H1 (cell line): ENCODE results near the gene DHRS4. TPM values are rescaled to one million over a fixed set of nuclear protein-coding genes. Genes with fewer than 3 reads are reported as not detected.

Source experiments
- CTCF ChIA-PET: fragments of 300-600 bp; sonication (Branson Sonifier 250); formaldehyde crosslinking; loops from one replicate; lab custom pipeline; 2021; ENCODE audit not compliant: partially characterized antibody; lab: Charles Lee
- POLR2A ChIA-PET: fragments of 300-600 bp; sonication (Branson Sonifier 250); formaldehyde crosslinking; loops from one replicate; lab custom pipeline; 2021; ENCODE audit warnings: inconsistent platforms; ENCODE audit not compliant: partially characterized antibody; lab: Charles Lee
- DNase-seq, 2 experiments: peaks; one replicate each; pipeline versions ENCODE4 v3.0.0 to v3.0.0-alpha.2; 2010 to 2022; ENCODE audit warnings: low spot score in 2 of 2, low read depth in 1 of 2, mixed read lengths in 1 of 2
- FAIRE-seq: peaks from 2 replicates; lab custom pipeline; 2011; peaks lifted over from hg19 to GRCh38; lab: Jason Lieb, UNC
- H2AFZ ChIP-seq: 2 replicates; pipeline ENCODE4 v1.8.1; 2012; ENCODE audit warnings: low read length, inconsistent platforms
- H2AK5ac ChIP-seq: 2 replicates; pipeline ENCODE4 v1.6.1; 2013; ENCODE audit warnings: low read depth, low read length
- H2BK120ac ChIP-seq: replicated peaks from 2 replicates; pipeline ENCODE3; 2013; ENCODE audit warnings: low read depth, low read length, inconsistent platforms
- H2BK12ac ChIP-seq: 2 replicates; pipeline ENCODE4 v1.6.1; 2013; ENCODE audit warnings: low read depth, low read length
- H2BK15ac ChIP-seq: 2 replicates; pipeline ENCODE4 v1.6.1; 2013; ENCODE audit warnings: low read length
- H2BK20ac ChIP-seq: 2 replicates; pipeline ENCODE4 v1.6.1; 2013; ENCODE audit warnings: low read length
- H2BK5ac ChIP-seq: 2 replicates; pipeline ENCODE4 v1.6.1; 2013; ENCODE audit warnings: low read depth, low read length
- H3K14ac ChIP-seq: 2 replicates; pipeline ENCODE4 v1.6.1; 2013; ENCODE audit warnings: inconsistent platforms; ENCODE audit not compliant: insufficient read length
- H3K18ac ChIP-seq: 2 replicates; pipeline ENCODE4 v1.6.1; 2013; ENCODE audit warnings: low read length; ENCODE audit errors: extremely low read depth
- H3K23ac ChIP-seq: 2 replicates; pipeline ENCODE4 v1.6.1; 2013; ENCODE audit warnings: inconsistent platforms; ENCODE audit not compliant: insufficient read length
- H3K23me2 ChIP-seq: 2 replicates; pipeline ENCODE4 v1.6.1; 2013; ENCODE audit warnings: low read depth, low read length
- H3K27ac ChIP-seq: 2 replicates; pipeline ENCODE4 v1.6.1; 2011; ENCODE audit warnings: low read depth, low read length, inconsistent platforms
- H3K27me3 ChIP-seq, 4 experiments: replicated peaks in 1 of 4; 1 replicate in 1 of 4; 2 replicates in 3 of 4; pipeline versions ENCODE4 v1.6.1 to v1.8.1; 2011 to 2013; ENCODE audit warnings: low read length in 3 of 4, mild to moderate bottlenecking in 3 of 4, inconsistent platforms in 2 of 4, mixed read lengths in 2 of 4, moderate library complexity in 1 of 4; ENCODE audit not compliant: control insufficient read depth in 3 of 4, insufficient read depth in 3 of 4; ENCODE audit errors: extremely low read depth in 1 of 4
- H3K36me3 ChIP-seq, 4 experiments: 2 replicates each; pipeline versions ENCODE4 v1.6.1 to v1.8.1; 2011 to 2013; ENCODE audit warnings: mild to moderate bottlenecking in 4 of 4, low read length in 3 of 4, moderate library complexity in 2 of 4, control low read depth in 1 of 4, inconsistent platforms in 1 of 4; ENCODE audit not compliant: insufficient read depth in 4 of 4, control insufficient read depth in 2 of 4
- H3K4ac ChIP-seq: replicated peaks from 2 replicates; pipeline ENCODE3; 2013; ENCODE audit warnings: low read length, low read depth, mixed read lengths, inconsistent platforms; ENCODE audit not compliant: insufficient read length
- H3K4me1 ChIP-seq, 4 experiments: replicated peaks in 1 of 4; 1 replicate in 1 of 4; 2 replicates in 3 of 4; pipeline versions ENCODE4 v1.6.1 to v1.8.1; 2011 to 2013; ENCODE audit warnings: low read length in 3 of 4, inconsistent platforms in 2 of 4, mixed read lengths in 1 of 4; ENCODE audit not compliant: insufficient read depth in 4 of 4, control insufficient read depth in 3 of 4
- H3K4me2 ChIP-seq, 2 experiments: 2 replicates each; pipeline versions ENCODE4 v1.6.1 to v1.8.1; 2011 to 2013; ENCODE audit warnings: low read depth in 2 of 2, low read length in 2 of 2, control low read depth in 1 of 2, inconsistent platforms in 1 of 2, mild to moderate bottlenecking in 1 of 2; ENCODE audit not compliant: insufficient read depth in 1 of 2
- H3K4me3 ChIP-seq, 4 experiments: fragments of 200-600, 300-600 bp in 1 of 4; sonication (generic), shearing (Covaris generic), sonication (Bioruptor Twin) in 1 of 4; 2 replicates each; pipeline versions ENCODE4 v1.5.1 to v1.8.1; 2011 to 2016; ENCODE audit warnings: low read length in 4 of 4, low read depth in 3 of 4, control low read depth in 2 of 4, inconsistent platforms in 2 of 4, mild to moderate bottlenecking in 2 of 4, mixed read lengths in 1 of 4, moderate library complexity in 1 of 4; ENCODE audit not compliant: insufficient read depth in 2 of 4; ENCODE audit errors: extremely low read depth in 1 of 4
- H3K56ac ChIP-seq: replicated peaks from 2 replicates; pipeline ENCODE3; 2013; ENCODE audit warnings: low read depth, mild to moderate bottlenecking, mixed read lengths, low read length, inconsistent platforms; ENCODE audit not compliant: insufficient read length
- H3K79me1 ChIP-seq: 2 replicates; pipeline ENCODE4 v1.6.1; 2013; ENCODE audit warnings: low read depth, low read length, control low read depth
- H3K79me2 ChIP-seq, 2 experiments: 2 replicates each; pipeline versions ENCODE4 v1.6.1 to v1.8.1; 2012 to 2013; ENCODE audit warnings: low read length in 2 of 2, mild to moderate bottlenecking in 2 of 2, inconsistent platforms in 1 of 2; ENCODE audit not compliant: insufficient read depth in 2 of 2, control insufficient read depth in 1 of 2
- H3K9ac ChIP-seq, 4 experiments: replicated peaks in 1 of 4; 1 replicate in 1 of 4; 2 replicates in 3 of 4; pipeline versions ENCODE4 v1.6.1 to v1.8.1; 2011 to 2013; ENCODE audit warnings: low read depth in 3 of 4, low read length in 3 of 4, control low read depth in 2 of 4, mild to moderate bottlenecking in 2 of 4, moderate library complexity in 2 of 4, inconsistent platforms in 1 of 4; ENCODE audit errors: extremely low read depth in 1 of 4
- H3K9me3 ChIP-seq, 2 experiments: 2 replicates each; pipeline versions ENCODE4 v1.6.1 to v1.8.1; 2012 to 2013; ENCODE audit warnings: mild to moderate bottlenecking in 2 of 2, moderate library complexity in 2 of 2, control low read depth in 1 of 2, inconsistent platforms in 1 of 2, low read depth in 1 of 2, low read length in 1 of 2, mixed read lengths in 1 of 2; ENCODE audit not compliant: insufficient read depth in 2 of 2
- H4K20me1 ChIP-seq, 2 experiments: replicated peaks in 1 of 2; 2 replicates each; pipeline versions ENCODE3 to v1.8.1; 2011 to 2013; ENCODE audit warnings: inconsistent platforms in 2 of 2, low read length in 2 of 2, mild to moderate bottlenecking in 1 of 2; ENCODE audit not compliant: insufficient read depth in 2 of 2, control insufficient read depth in 1 of 2
- H4K5ac ChIP-seq: 2 replicates; pipeline ENCODE4 v1.6.1; 2013; ENCODE audit warnings: low read length, low read depth, mixed read lengths, inconsistent platforms; ENCODE audit not compliant: insufficient read length
- H4K8ac ChIP-seq: 2 replicates; pipeline ENCODE4 v1.8.0; 2013; ENCODE audit warnings: mild to moderate bottlenecking, moderate library complexity, low read length, inconsistent platforms; ENCODE audit not compliant: insufficient read depth; ENCODE audit errors: extremely low read depth
- H4K91ac ChIP-seq: replicated peaks from 2 replicates; pipeline ENCODE3; 2013; ENCODE audit warnings: low read length, mixed read lengths, inconsistent platforms; ENCODE audit not compliant: insufficient read length
- CBX5 ChIP-seq: fragments of 300-800, 300-1000 bp; sonication (generic); IDR thresholded peaks from 2 replicates; pipeline ENCODE4 v1.7.1; 2016; ENCODE audit warnings: antibody characterized with exemption, low read length, low read depth
- FOSL1 ChIP-seq: IDR thresholded peaks from 2 replicates; pipeline ENCODE4 v1.6.1; 2011; ENCODE audit warnings: mild to moderate bottlenecking, low read depth, low read length, moderate library complexity; ENCODE audit not compliant: insufficient read depth
- KDM1A ChIP-seq: fragments of 200-600, 300-600 bp; sonication (generic); IDR thresholded peaks from 2 replicates; pipeline ENCODE4 v1.7.1; 2016; ENCODE audit warnings: mild to moderate bottlenecking, low read length, borderline replicate concordance
- PHF8 ChIP-seq: fragments of 200-600 bp; sonication (generic); conservative IDR thresholded peaks from 2 replicates; pipeline ENCODE4 v1.7.1; 2012; ENCODE audit warnings: low read depth, mild to moderate bottlenecking, inconsistent platforms, low read length, moderate library complexity
- SIX5 ChIP-seq: IDR thresholded peaks from 2 replicates; pipeline ENCODE4 v1.6.1; 2011; ENCODE audit warnings: mild to moderate bottlenecking, low read depth, low read length
- SP1 ChIP-seq: IDR thresholded peaks from 2 replicates; pipeline ENCODE4 v1.6.1; 2011; ENCODE audit warnings: low read depth, low read length
- WGBS, 2 experiments: shearing (Covaris generic) in 1 of 2; methylation state at CpG; one replicate each; pipeline versions ENCODE4 v1.1.6 to v1.1.7; 2013 to 2015; ENCODE audit warnings: low lambda C conversion rate in 2 of 2, mixed read lengths in 2 of 2, inconsistent platforms in 1 of 2, low coverage in 1 of 2, missing lambda C conversion rate in 1 of 2; ENCODE audit not compliant: insufficient replicate concordance in 2 of 2, insufficient coverage in 1 of 2, insufficient read length in 1 of 2; ENCODE audit errors: extremely low coverage in 1 of 2, missing lambda C conversion rate in 1 of 2; 5-methylcytosine and 5-hydroxymethylcytosine counted together
- polyA plus RNA-seq, 7 experiments: library from polyadenylated mRNA; depleted of rRNA in 3 of 7; stranded (reverse) in 5 of 7; unstranded in 2 of 7; fragments of >200 nt in 5 of 7; fragments of 200-250 nt in 2 of 7; gene quantifications; 1 replicate in 5 of 7; 2 replicates in 1 of 7; 4 replicates in 1 of 7; pipeline versions ENCODE4 v1.2.1 to v1.2.3, GENCODE V29; 2011 to 2013; ENCODE audit warnings: missing spikeins in 2 of 7, mixed read lengths in 2 of 7
- total RNA-seq: library from RNA; stranded (reverse); fragmentation: NEBNext Ultra II Directional; extraction: Animal tissue kit (Norgen Biotek cat#: 25700); gene quantifications from 2 replicates; pipeline ENCODE4 v1.2.1, GENCODE V29; 2021

DHRS4 gene
- total and polyA plus RNA-seq, 2 of the 8 experiments (the other 6 are each of a cell fraction or from before 2014, with no cell fraction given): 11.7 to 16.2 TPM

- Histone ChIP-seq H3K14ac (no peak overlapping the region), H2AK5ac (no peak overlapping the region), H2BK15ac (no peak overlapping the region), H2BK20ac (no peak overlapping the region), H3K18ac (no peak overlapping the region), H4K91ac (no peak overlapping the region), H4K8ac (no peak overlapping the region), H3K23ac (no peak overlapping the region), H4K5ac (no peak overlapping the region), H3K36me3 (no peaks in the 10 kb centered on the region), H3K9me3 (peaks cover 10 to 11% of the 10 kb centered on the region in 2 experiments; a peak in 2 of 4 replicates), H3K23me2 (no peaks in the 10 kb centered on the region), H4K20me1 (no peaks in the 10 kb centered on the region), H3K4ac (no peak overlapping the region), H3K9ac (no peak overlapping the region), H2AFZ (no peak overlapping the region), H2BK5ac (no peak overlapping the region), H3K27me3 (no peaks in the 10 kb centered on the region), H2BK12ac (no peak overlapping the region), H3K79me2 (no peaks in the 10 kb centered on the region), H3K79me1 (no peaks in the 10 kb centered on the region), H3K4me1 (peaks cover 0 to 6% (median 2%) of the 10 kb centered on the region in 4 experiments; a peak in 3 of 7 replicates), H3K4me2 (no peak overlapping the region), H2BK120ac (no peak overlapping the region), H3K27ac (no peak overlapping the region), H3K56ac (no peak overlapping the region), H3K4me3 (no peak overlapping the region)
- CTCF ChIA-PET: interaction anchor here (0.6 to 8.7 kb wide), 4 partner anchors 10 to 284 kb away, joined by 3 to 77 read pairs (median 4); no protein-coding TSS in a partner anchor
- FAIRE-seq: no peak
- WGBS, 2 experiments: 88% methylated on average over 3 of the region's 3 CpGs; no CpG with 5 or more reads in 1 of the 2 experiments
- no peak for DNase-seq
- TF ChIP-seq SP1: no peak
- no peak for TF ChIP-seq KDM1A
- no peak for TF ChIP-seq SIX5
- TF ChIP-seq FOSL1: no peak
- TF ChIP-seq PHF8: no peak
- TF ChIP-seq CBX5: no peak
- POLR2A ChIA-PET: no interaction called here
Observed at GRCh38 chr14:23916004-23916403, 37.6 kb upstream of the DHRS4 start.
